Measurements from ENCODE around the gene USH1C. TPM values are rescaled to one million over a fixed set of nuclear protein-coding genes. Genes with fewer than 3 reads are reported as not detected.

The USH1C gene
- total and polyA plus RNA-seq, 8 donors: 3.5 to 44.3 (median 8.6) TPM

- Histone ChIP-seq H3K27ac (no peak overlapping the region), H3K4me3 (no peak overlapping the region), H3K27me3 (peaks cover 0 to 14% (median 4%) of the 10 kb centered on the region in 4 donors), H3K9me3 (no peaks in the 10 kb centered on the region), H3K36me3 (no peaks in the 10 kb centered on the region), H3K4me1 (no peaks in the 10 kb centered on the region)
- intact Hi-C loops (cut with DNase I): no loop called here
- DNase-seq: no peak
- WGBS, 2 donors: 68 to 79% methylated on average over 3 of the region's 3 CpGs
- no peak for FAIRE-seq
- ATAC-seq: no peak
- TF ChIP-seq CTCF (IDR thresholded peaks at IDR 0.05): no peak
These were observed 72.7 kb downstream of the USH1C start for GRCh38 chr11:17471501-17471900.

- DNase-seq: no peak
- H3K9me3 ChIP-seq: no peaks in the 10 kb centered on the region
- no peaks in the 10 kb centered on the region for H3K36me3 ChIP-seq
- no peak for ATAC-seq
- no peak overlapping the region for H3K4me3 ChIP-seq
- no peak for TF ChIP-seq CTCF (IDR thresholded peaks at IDR 0.05)
- H3K27me3 ChIP-seq: peaks cover 0 to 7% (median 0%) of the 10 kb centered on the region in 4 donors
- FAIRE-seq: no peak
- 91 to 97% methylated on average over 6 of the region's 6 CpGs for WGBS, 2 donors
- H3K27ac ChIP-seq: no peak overlapping the region
- no peaks in the 10 kb centered on the region for H3K4me1 ChIP-seq
- intact Hi-C loops (cut with DNase I): no loop called here
These were observed 74.2 kb downstream of the USH1C start for GRCh38 chr11:17469998-17470397.

DNA sequence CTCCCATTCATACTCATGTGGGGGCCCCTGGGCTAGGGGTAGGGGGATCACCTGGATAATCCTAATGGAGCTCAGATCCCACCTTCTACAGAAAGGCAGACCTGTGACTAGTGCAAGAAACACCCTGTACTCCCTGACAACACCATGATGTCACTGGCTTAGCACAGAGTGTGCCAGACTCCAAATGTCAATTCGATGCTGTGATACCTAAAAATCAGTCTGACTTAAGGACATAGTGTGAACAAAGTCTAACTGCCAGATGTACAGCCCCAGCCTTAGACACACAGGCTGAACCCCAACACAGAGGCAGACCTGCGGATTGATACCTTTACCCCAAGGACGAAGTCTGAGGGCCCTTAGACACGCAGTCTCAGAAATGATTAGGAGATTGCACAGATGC lies 76.1 kb downstream of the USH1C start:
- no peaks in the 10 kb centered on the region for H3K4me1 ChIP-seq
- H3K36me3 ChIP-seq: no peaks in the 10 kb centered on the region
- FAIRE-seq: no peak
- no peak overlapping the region for H3K27ac ChIP-seq
- no peak for ATAC-seq
- H3K27me3 ChIP-seq: peaks cover 0 to 7% (median 0%) of the 10 kb centered on the region in 4 donors
- no peak for DNase-seq
- H3K9me3 ChIP-seq: no peaks in the 10 kb centered on the region
- no peak overlapping the region for H3K4me3 ChIP-seq
- intact Hi-C loops (cut with DNase I): no loop called here
- no peak for TF ChIP-seq CTCF (IDR thresholded peaks at IDR 0.05)
- WGBS, 2 donors: 72 to 73% methylated on average over 4 of the region's 4 CpGs

DNA sequence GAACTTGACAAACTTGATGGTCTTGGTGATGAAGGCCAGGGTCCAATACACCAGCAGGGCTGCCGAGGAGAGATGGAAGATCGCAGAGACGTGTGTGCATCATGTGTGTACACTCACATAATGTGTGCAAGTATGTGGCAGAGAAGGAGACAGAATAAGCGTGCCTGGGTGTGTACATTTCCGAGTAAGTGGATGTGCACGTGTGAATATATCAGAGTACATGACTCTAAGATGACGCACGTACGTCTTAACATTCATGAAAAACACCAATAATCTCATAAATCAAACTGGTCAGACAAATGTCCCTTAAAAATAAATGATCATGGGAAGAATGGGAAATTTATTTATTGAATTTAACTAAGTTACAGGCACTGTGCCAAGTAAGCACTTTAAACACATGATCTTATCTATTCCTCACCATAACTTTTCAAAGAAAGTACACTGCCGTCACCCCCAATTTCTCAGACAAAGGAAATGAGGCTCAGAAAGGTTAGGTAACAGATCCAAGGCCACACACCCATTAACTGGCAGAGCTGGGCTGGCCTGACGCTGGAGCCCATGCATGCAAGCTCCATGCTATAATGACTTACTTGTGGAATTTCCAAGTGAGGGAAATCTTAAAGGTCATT lies 80.6 kb downstream of the USH1C start:
- 68 to 71% methylated on average over 11 of the region's 11 CpGs for WGBS, 2 donors
- Histone ChIP-seq H3K4me1 (no peaks in the 10 kb centered on the region), H3K27ac (no peak overlapping the region), H3K4me3 (no peak overlapping the region), H3K27me3 (no peaks in the 10 kb centered on the region), H3K9me3 (no peaks in the 10 kb centered on the region), H3K36me3 (no peaks in the 10 kb centered on the region)
- TF ChIP-seq CTCF (IDR thresholded peaks at IDR 0.05): no peak
- FAIRE-seq (no peak), ATAC-seq (no peak), DNase-seq (no peak)
- intact Hi-C loops (cut with DNase I): no loop called here

GRCh38 chr11:17462940-17463339 lies 81.3 kb downstream of the USH1C start:
- no peaks in the 10 kb centered on the region for H3K27me3 ChIP-seq
- ATAC-seq: no peak
- H3K36me3 ChIP-seq: no peaks in the 10 kb centered on the region
- intact Hi-C loops (cut with DNase I): no loop called here
- WGBS, 2 donors: 74 to 79% methylated on average over 13 of the region's 13 CpGs
- no peak overlapping the region for H3K27ac ChIP-seq
- no peaks in the 10 kb centered on the region for H3K4me1 ChIP-seq
- TF ChIP-seq CTCF (IDR thresholded peaks at IDR 0.05): no peak
- no peak for DNase-seq
- H3K4me3 ChIP-seq: no peak overlapping the region
- H3K9me3 ChIP-seq: no peaks in the 10 kb centered on the region
- no peak for FAIRE-seq
